ENCODE results near the gene LCTL. TPM values are rescaled to one million over a fixed set of nuclear protein-coding genes. Genes with fewer than 3 reads are reported as not detected.

Gene LCTL
- total and polyA plus RNA-seq, 8 donors = not detected

- intact Hi-C loops (cut with DNase I) = loop anchor here in 2 of 3 donors (5.0 kb wide), 2 partner anchors 244 to 249 kb away; no protein-coding TSS in a partner anchor
- Histone ChIP-seq H3K4me3 (no peak overlapping the region), H3K9me3 (no peaks in the 10 kb centered on the region), H3K27me3 (no peaks in the 10 kb centered on the region), H3K36me3 (no peaks in the 10 kb centered on the region), H3K27ac (no peak overlapping the region), H3K4me1 (no peaks in the 10 kb centered on the region)
- TF ChIP-seq CTCF (IDR thresholded peaks at IDR 0.05) = peak; percentile 52 to 72 (median 61)
- WGBS, 2 donors = 39 to 41% methylated on average over 14 of the region's 14 CpGs
- ATAC-seq = peak; percentile 56 to 97 (median 90)
- DNase-seq = peak; percentile 36 to 87 (median 66)
- no peak for FAIRE-seq
Measured at GRCh38 chr15:66603301-66604179, 37.7 kb upstream of the LCTL start.

GRCh38 chr15:66601521-66601920 is 35.7 kb upstream of the LCTL start:
- no peaks in the 10 kb centered on the region for H3K9me3 ChIP-seq
- intact Hi-C loops (cut with DNase I) = loop anchor here in 2 of 3 donors (5.0 kb wide), 2 partner anchors 246 to 251 kb away; no protein-coding TSS in a partner anchor
- FAIRE-seq = no peak

GRCh38 chr15:66600240-66600627 is 34.4 kb upstream of the LCTL start:
- Histone ChIP-seq H3K4me3 (no peak overlapping the region), H3K9me3 (no peaks in the 10 kb centered on the region), H3K27ac (no peak overlapping the region), H3K27me3 (no peaks in the 10 kb centered on the region), H3K36me3 (no peaks in the 10 kb centered on the region), H3K4me1 (no peaks in the 10 kb centered on the region)
- no peak for TF ChIP-seq CTCF (IDR thresholded peaks at IDR 0.05)
- DNase-seq = no peak
- WGBS, 2 donors = 65 to 70% methylated on average over 4 of the region's 4 CpGs
- intact Hi-C loops (cut with DNase I) = loop anchor here in 2 of 3 donors (5.0 kb wide), 2 partner anchors 247 to 252 kb away; no protein-coding TSS in a partner anchor
- FAIRE-seq = no peak
- no peak for ATAC-seq

More at GRCh38 chr15:66601521-66601920, 35.7 kb upstream of the LCTL start:
- ATAC-seq (no peak), DNase-seq (no peak)
- Histone ChIP-seq H3K27me3 (no peaks in the 10 kb centered on the region), H3K36me3 (no peaks in the 10 kb centered on the region), H3K27ac (no peak overlapping the region), H3K4me3 (no peak overlapping the region), H3K4me1 (no peaks in the 10 kb centered on the region)
- TF ChIP-seq CTCF (IDR thresholded peaks at IDR 0.05) = no peak
- WGBS, 2 donors = 53 to 57% methylated on average over 2 of the region's 2 CpGs

- 78 to 87% methylated on average over 13 of the region's 13 CpGs for WGBS, 2 donors
- intact Hi-C loops (cut with DNase I) = loop anchor here in 2 of 3 donors (5.0 kb wide), 2 partner anchors 248 to 253 kb away; no protein-coding TSS in a partner anchor
- no peaks in the 10 kb centered on the region for H3K27me3 ChIP-seq
- no peaks in the 10 kb centered on the region for H3K4me1 ChIP-seq
- FAIRE-seq (no peak), DNase-seq (no peak), ATAC-seq (no peak)
- no peaks in the 10 kb centered on the region for H3K9me3 ChIP-seq
- no peak for TF ChIP-seq CTCF (IDR thresholded peaks at IDR 0.05)
- no peak overlapping the region for H3K27ac ChIP-seq
- no peak overlapping the region for H3K4me3 ChIP-seq
- no peaks in the 10 kb centered on the region for H3K36me3 ChIP-seq
Measured at GRCh38 chr15:66599536-66600239, 33.9 kb upstream of the LCTL start.
